Measurements from ENCODE around the gene CNST. TPM values are rescaled to one million over a fixed set of nuclear protein-coding genes. Genes with fewer than 3 reads are reported as not detected.

Gene CNST
- total RNA-seq, 1 experiment from 2014 or later: 9.1 TPM

DNA sequence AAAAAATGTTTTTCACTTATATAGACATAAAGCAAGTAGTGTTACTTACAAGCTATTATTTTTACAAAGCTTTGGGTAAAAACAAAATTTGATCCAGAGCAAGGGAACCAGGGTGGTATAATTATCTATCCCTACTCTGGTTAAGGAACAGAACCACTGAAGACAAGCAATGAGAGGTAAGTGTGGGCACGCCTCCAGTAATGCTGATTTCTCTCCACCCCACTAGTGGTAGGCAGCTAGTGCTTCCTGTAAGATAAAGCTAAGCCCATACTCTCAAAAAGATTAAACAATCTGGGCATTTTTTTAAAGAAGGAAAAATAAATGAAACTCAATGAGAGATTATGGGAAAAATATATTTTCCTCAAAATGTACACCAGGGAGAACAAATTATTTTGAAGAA, 22.3 kb upstream of the CNST start:
- Histone ChIP-seq H3K9me2 (ENCODE audit: insufficient read depth) (no peaks in the 10 kb centered on the region), H2AFZ (no peak overlapping the region), H4K20me1 (ENCODE audit: insufficient read depth) (no peaks in the 10 kb centered on the region; the same call in 1 of the 2 replicates), H3K4me3 (no peak overlapping the region), H3K4me1 (replicated peaks; ENCODE audit: insufficient read depth) (no peaks in the 10 kb centered on the region), H3K4me2 (no peak overlapping the region), H3K36me3 (ENCODE audit: low read depth) (peaks cover 5% of the 10 kb centered on the region; the same call in 1 of the 2 replicates), H3K27ac (no peak overlapping the region), H3F3A (ENCODE audit: insufficient read depth, low read depth) (no peaks in the 10 kb centered on the region), H3K9me3 (ENCODE audit: insufficient read depth, low read depth) (no peaks in the 10 kb centered on the region), H3K79me2 (ENCODE audit: low read depth) (no peaks in the 10 kb centered on the region), H3K27me3 (ENCODE audit: insufficient read depth, low read depth) (no peaks in the 10 kb centered on the region)
- intact Hi-C loops (cut with micrococcal nuclease; ENCODE audit: unreplicated experiment): no loop called here
- BruUV-seq (replicated peaks): no TSS peak
- POLR2A ChIA-PET (ENCODE audit: unreplicated experiment): interaction anchor here (0.6 kb wide), 1 partner anchor 72 kb away, joined by 4 read pairs; no protein-coding TSS in a partner anchor
- CTCF ChIA-PET: no interaction called here
- TF ChIP-seq, protein P1, sequence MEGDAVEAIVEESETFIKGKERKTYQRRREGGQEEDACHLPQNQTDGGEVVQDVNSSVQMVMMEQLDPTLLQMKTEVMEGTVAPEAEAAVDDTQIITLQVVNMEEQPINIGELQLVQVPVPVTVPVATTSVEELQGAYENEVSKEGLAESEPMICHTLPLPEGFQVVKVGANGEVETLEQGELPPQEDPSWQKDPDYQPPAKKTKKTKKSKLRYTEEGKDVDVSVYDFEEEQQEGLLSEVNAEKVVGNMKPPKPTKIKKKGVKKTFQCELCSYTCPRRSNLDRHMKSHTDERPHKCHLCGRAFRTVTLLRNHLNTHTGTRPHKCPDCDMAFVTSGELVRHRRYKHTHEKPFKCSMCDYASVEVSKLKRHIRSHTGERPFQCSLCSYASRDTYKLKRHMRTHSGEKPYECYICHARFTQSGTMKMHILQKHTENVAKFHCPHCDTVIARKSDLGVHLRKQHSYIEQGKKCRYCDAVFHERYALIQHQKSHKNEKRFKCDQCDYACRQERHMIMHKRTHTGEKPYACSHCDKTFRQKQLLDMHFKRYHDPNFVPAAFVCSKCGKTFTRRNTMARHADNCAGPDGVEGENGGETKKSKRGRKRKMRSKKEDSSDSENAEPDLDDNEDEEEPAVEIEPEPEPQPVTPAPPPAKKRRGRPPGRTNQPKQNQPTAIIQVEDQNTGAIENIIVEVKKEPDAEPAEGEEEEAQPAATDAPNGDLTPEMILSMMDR (conservative IDR thresholded peaks at IDR 0.05): no peak
- no peak for TF ChIP-seq EZH2 (IDR thresholded peaks at IDR 0.05; ENCODE audit: low read depth)
- no peak for DNase-seq

DNA sequence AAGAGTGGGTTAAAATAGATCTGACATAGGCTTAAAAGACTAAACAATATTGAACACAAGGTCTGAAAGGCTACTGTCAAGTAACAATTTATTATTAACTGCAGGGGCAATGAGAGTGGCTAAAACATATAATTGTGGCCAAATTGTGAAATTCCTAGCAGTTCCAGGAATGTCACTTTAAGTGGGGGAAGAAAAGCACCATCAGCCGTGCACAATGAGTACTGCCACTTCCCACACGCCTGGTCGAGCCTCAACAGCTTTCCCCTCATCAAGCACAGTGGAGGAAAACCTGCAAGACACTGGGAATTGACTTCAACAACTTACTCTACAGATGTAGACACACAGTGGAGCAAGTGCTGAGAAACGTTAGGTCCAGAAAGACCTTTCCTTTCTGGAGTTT, 16.6 kb upstream of the CNST start:
- intact Hi-C loops (cut with micrococcal nuclease; ENCODE audit: unreplicated experiment): no loop called here
- H3K9me2 ChIP-seq (ENCODE audit: insufficient read depth): no peaks in the 10 kb centered on the region
- 0 out of 2 replicates have a peak, but pooled peaks cover 2% of the 10 kb centered on the region for H3K79me2 ChIP-seq (ENCODE audit: low read depth)
- POLR2A ChIA-PET (ENCODE audit: unreplicated experiment): no interaction called here
- H3K27me3 ChIP-seq (ENCODE audit: insufficient read depth, low read depth): no peaks in the 10 kb centered on the region
- H3K4me1 ChIP-seq (replicated peaks; ENCODE audit: insufficient read depth): no peaks in the 10 kb centered on the region
- no peaks in the 10 kb centered on the region for H3K9me3 ChIP-seq (ENCODE audit: insufficient read depth, low read depth)
- no peak for DNase-seq
- H4K20me1 ChIP-seq (ENCODE audit: insufficient read depth): no peaks in the 10 kb centered on the region; the same call in 1 of the 2 replicates
- H3K36me3 ChIP-seq (ENCODE audit: low read depth): peaks cover 5% of the 10 kb centered on the region; the same call in 1 of the 2 replicates
- no peak overlapping the region for H3K4me2 ChIP-seq
- no peak overlapping the region for H3K27ac ChIP-seq
- H2AFZ ChIP-seq: no peak overlapping the region
- no TSS peak for BruUV-seq (replicated peaks)
- CTCF ChIA-PET: no interaction called here
- TF ChIP-seq EZH2 (IDR thresholded peaks at IDR 0.05; ENCODE audit: low read depth): no peak
- TF ChIP-seq, protein P1 (conservative IDR thresholded peaks at IDR 0.05): no peak
- H3K4me3 ChIP-seq: no peak overlapping the region
- no peaks in the 10 kb centered on the region for H3F3A ChIP-seq (ENCODE audit: insufficient read depth, low read depth)

GRCh38 chr1:246550402-246550801, 15.9 kb upstream of the CNST start:
- H3K27ac ChIP-seq: no peak overlapping the region
- H3K9me2 ChIP-seq (ENCODE audit: insufficient read depth): no peaks in the 10 kb centered on the region
- H4K20me1 ChIP-seq (ENCODE audit: insufficient read depth): no peaks in the 10 kb centered on the region; the same call in 1 of the 2 replicates
- no peak for DNase-seq
- intact Hi-C loops (cut with micrococcal nuclease; ENCODE audit: unreplicated experiment): no loop called here
- no peaks in the 10 kb centered on the region for H3F3A ChIP-seq (ENCODE audit: insufficient read depth, low read depth)
- ChIA-PET CTCF (no interaction called here), POLR2A (ENCODE audit: unreplicated experiment) (no interaction called here)
- H3K36me3 ChIP-seq (ENCODE audit: low read depth): peaks cover 5% of the 10 kb centered on the region; the same call in 1 of the 2 replicates
- no peaks in the 10 kb centered on the region for H3K9me3 ChIP-seq (ENCODE audit: insufficient read depth, low read depth)
- H3K27me3 ChIP-seq (ENCODE audit: insufficient read depth, low read depth): no peaks in the 10 kb centered on the region
- no peak overlapping the region for H2AFZ ChIP-seq
- no peak overlapping the region for H3K4me3 ChIP-seq
- BruUV-seq (replicated peaks): no TSS peak
- no peaks in the 10 kb centered on the region for H3K4me1 ChIP-seq (replicated peaks; ENCODE audit: insufficient read depth)
- H3K79me2 ChIP-seq (ENCODE audit: low read depth): 0 out of 2 replicates have a peak, but pooled peaks cover 2% of the 10 kb centered on the region
- TF ChIP-seq, protein P1 (conservative IDR thresholded peaks at IDR 0.05): no peak
- no peak for TF ChIP-seq EZH2 (IDR thresholded peaks at IDR 0.05; ENCODE audit: low read depth)
- no peak overlapping the region for H3K4me2 ChIP-seq

Data from PC-9 (cell line).